Large intestine (tissue), 3 donors: ENCODE measurements around the gene ATP5PB. TPM values are rescaled to one million over a fixed set of nuclear protein-coding genes. Genes with fewer than 3 reads are reported as not detected.

Experiments
- DNase-seq, 2 donors: peaks; one replicate each; pipeline versions ENCODE4 v3.0.0 to v3.0.0-alpha.2; 2013
- H3K27ac ChIP-seq: one replicate; pipeline ENCODE4 v1.5.1; 2013; ENCODE audit warnings: low read length
- H3K27me3 ChIP-seq: 2 replicates; pipeline ENCODE4 v1.6.1; 2013; ENCODE audit warnings: low read length; ENCODE audit not compliant: control insufficient read depth, insufficient read depth
- H3K36me3 ChIP-seq: 2 replicates; pipeline ENCODE4 v1.6.1; 2013; ENCODE audit warnings: low read length; ENCODE audit not compliant: control insufficient read depth, insufficient read depth
- H3K4me1 ChIP-seq: one replicate; pipeline ENCODE4 v1.6.1; 2013; ENCODE audit warnings: low read length; ENCODE audit not compliant: control insufficient read depth, insufficient read depth
- H3K4me3 ChIP-seq: one replicate; pipeline ENCODE4 v1.5.1; 2013; ENCODE audit warnings: low read length
- H3K9me3 ChIP-seq: one replicate; pipeline ENCODE4 v1.6.1; 2013; ENCODE audit warnings: mild to moderate bottlenecking, low read depth, low read length, moderate library complexity; ENCODE audit not compliant: control insufficient read depth
- WGBS: methylation state at CpG from one replicate; pipeline ENCODE4 v1.1.5; 2013; ENCODE audit warnings: low lambda C conversion rate; ENCODE audit not compliant: insufficient coverage; 5-methylcytosine and 5-hydroxymethylcytosine counted together
- polyA plus RNA-seq: library from polyadenylated mRNA; unstranded; fragments of 120-200 nt; gene quantifications from one replicate; pipeline ENCODE4 v1.2.1, GENCODE V29; 2013

Gene ATP5PB
- polyA plus RNA-seq, 1 donor: 333 TPM

DNA sequence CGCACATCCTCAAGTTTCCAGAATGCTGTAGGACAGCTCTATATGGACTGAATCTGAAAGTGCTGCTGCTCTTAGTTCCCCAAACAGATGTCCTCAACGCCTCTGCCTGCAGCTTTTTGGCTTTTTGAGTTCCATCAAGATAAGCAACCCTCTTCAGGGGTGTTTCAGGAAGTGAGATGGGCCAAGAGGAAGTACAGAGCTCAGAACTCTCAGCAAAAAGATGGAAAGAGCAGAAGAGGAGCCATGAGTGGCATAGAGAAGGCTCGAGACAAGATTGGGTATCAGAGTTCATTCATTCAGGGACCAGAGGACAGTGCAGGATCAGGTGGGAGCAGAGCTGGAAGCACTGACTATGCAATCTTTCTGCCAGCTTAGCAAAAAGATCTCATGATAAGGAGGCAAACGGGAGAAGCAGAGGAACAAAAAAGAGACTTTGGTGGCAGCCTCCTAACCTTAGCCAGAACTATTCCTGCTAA, 54.4 kb downstream of the ATP5PB start, which contains the start of the genes ADORA3 and TMIGD3:
ADORA3 (minus strand) TSS at position 49 of the 476 bp plus-strand sequence. CDS start 279 bp downstream, outside the sequence.
TMIGD3 (minus strand) TSS at position 49 of the 476 bp plus-strand sequence. CDS start 279 bp downstream, outside the sequence.
- no peak within 1 kb of the TSS for H3K27ac ChIP-seq
- peaks cover 13% of the 10 kb centered on the region for H3K4me1 ChIP-seq
- no peaks in the 10 kb centered on the region for H3K9me3 ChIP-seq
- H3K4me3 ChIP-seq: no peak within 1 kb of the TSS
- WGBS: no CpG with 5 or more reads among the region's 4 CpGs
- no peaks in the 10 kb centered on the region for H3K27me3 ChIP-seq
- no peak for DNase-seq
- no peaks in the 10 kb centered on the region for H3K36me3 ChIP-seq

DNA sequence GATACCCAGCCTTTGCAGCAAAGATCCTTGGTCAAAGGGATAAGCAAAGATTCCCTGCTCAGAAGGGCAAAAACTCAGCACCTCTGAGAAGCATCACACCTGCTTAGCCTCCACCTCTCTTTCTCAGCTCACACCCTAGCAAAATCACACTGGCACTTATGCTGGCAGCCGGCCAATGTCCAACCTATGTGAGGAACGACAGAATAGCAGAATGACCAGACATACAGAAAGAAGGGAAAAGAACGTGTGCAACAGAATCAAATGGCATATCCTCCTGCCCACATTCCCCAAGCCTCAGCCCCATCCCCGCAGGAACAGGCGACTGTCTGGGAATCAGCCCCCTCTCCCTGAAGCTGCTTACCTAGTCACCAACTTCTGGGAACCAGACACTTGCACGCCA, 54.8 kb downstream of the ATP5PB start:
- DNase-seq: no peak
- H3K4me3 ChIP-seq: no peak overlapping the region
- WGBS: no CpG with 5 or more reads among the region's 6 CpGs
- H3K27ac ChIP-seq: no peak overlapping the region
- H3K4me1 ChIP-seq: peaks cover 18% of the 10 kb centered on the region
- H3K9me3 ChIP-seq: no peaks in the 10 kb centered on the region
- H3K36me3 ChIP-seq: no peaks in the 10 kb centered on the region
- H3K27me3 ChIP-seq: no peaks in the 10 kb centered on the region

DNA sequence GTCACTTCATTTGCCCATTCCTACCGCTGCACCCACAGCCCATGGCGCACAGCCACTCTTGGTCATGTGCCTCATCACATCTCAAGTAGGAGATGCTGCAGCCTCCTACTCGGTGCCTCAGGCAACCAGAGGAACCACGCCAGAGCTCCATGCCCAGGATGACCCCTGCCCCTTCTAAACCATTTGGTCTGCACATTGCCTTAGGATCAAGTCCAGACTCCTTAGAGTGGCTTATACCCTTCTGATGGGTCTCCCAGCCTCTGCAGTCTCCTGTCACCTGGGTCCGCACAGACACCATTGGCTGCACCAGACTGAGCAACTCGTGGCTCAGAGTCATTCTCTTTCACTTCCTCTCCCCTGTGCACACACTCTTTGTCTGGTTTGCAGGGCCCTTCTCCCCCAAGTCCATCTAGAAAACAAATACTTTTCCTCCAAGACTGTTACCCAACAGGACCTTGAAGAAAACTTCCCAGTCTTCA, 56.4 kb downstream of the ATP5PB start:
- Histone ChIP-seq H3K9me3 (no peaks in the 10 kb centered on the region), H3K27me3 (no peaks in the 10 kb centered on the region), H3K4me3 (no peak overlapping the region), H3K4me1 (peaks cover 27% of the 10 kb centered on the region), H3K27ac (no peak overlapping the region), H3K36me3 (no peaks in the 10 kb centered on the region)
- WGBS: no CpG with 5 or more reads among the region's 6 CpGs
- DNase-seq: no peak

DNA sequence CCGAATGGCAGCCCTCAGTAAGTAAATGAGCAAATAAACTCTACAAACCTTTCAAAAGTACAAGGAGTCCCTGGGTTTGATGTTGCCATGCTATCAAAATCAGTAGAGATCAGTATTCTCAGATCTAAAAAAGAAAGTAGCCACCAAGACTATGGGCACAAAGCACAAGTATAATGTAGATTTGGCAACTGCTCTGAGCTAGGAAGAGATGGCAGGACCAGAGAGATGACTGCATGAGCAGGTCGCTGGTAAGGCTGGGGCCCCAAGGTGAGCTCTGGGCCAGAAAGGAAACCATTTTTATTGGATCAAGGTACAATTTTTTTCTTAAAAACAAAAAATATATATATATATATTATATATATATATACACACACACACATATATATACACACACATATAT, 57.3 kb downstream of the ATP5PB start:
- no peak overlapping the region for H3K4me3 ChIP-seq
- H3K9me3 ChIP-seq: no peaks in the 10 kb centered on the region
- no peaks in the 10 kb centered on the region for H3K27me3 ChIP-seq
- no CpG with 5 or more reads among the region's 2 CpGs for WGBS
- H3K4me1 ChIP-seq: peaks cover 33% of the 10 kb centered on the region
- no peak for DNase-seq
- H3K36me3 ChIP-seq: no peaks in the 10 kb centered on the region
- no peak overlapping the region for H3K27ac ChIP-seq

DNA sequence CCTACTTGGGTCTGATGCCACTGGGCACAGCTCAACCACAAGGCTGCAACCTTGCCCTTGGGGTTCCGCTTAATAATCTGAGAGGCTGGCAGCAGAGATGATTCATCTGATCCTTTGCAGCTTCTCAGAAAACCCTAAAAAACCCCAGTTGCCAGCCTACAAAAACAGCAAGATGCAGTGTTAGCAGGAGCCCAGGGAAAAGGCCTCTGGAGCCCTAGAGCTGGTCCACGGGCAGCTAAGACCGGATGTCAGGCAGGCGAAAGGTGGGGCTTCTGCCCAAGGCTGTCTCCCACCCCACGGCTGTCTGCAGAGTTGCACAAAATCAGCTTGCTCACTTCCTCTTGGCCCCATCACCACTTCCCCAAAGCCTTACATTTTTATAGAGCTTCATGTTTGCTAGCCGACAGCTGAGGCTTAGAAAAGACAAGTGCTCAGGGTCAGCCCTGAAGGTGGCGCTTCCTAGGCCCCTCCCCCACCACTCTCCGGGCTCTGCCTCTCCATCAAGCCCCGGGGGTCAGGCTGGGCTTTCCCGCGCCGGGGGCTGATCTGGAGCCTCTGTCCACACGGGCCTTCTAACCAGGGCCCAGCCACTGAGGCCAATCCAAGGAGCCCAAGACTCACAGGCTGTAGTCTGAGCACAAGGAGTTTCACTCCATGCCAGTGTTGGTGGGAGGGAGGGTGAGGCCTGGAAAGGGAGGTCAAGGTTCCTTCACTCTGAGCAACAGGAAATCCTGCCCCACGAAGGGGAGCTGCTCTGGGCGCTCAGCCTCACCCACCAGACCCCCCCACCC, 58.3 kb downstream of the ATP5PB start:
- Histone ChIP-seq H3K27ac (peak overlapping the region; percentile 95), H3K4me1 (peaks cover 42% of the 10 kb centered on the region), H3K4me3 (peak overlapping the region; percentile 28), H3K9me3 (no peaks in the 10 kb centered on the region), H3K27me3 (no peaks in the 10 kb centered on the region), H3K36me3 (no peaks in the 10 kb centered on the region)
- peak in 1 of 2 donors; percentile 57 for DNase-seq
- no CpG with 5 or more reads among the region's 15 CpGs for WGBS

DNA sequence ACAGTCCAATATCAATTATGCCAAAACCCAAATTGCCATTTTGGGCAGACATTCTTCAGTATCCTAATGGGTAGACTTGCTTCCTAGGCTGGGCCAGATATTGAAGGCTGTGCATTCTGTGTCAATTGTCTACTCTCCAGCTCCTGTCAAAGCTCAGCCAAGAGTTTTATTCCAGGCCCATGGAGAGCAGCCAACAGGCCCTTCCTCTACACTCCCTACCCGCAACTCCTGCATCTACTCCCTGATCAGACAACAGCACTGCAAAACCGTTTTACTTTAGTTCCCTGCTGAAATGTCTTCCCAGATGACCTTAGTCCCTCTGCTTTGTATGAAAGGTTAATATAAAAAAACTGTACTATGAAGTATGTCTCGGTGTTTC, 60.7 kb downstream of the ATP5PB start:
- WGBS: 80% methylated on average over 1 of the region's 3 CpGs
- H3K4me3 ChIP-seq: no peak overlapping the region
- no peak for DNase-seq
- no peaks in the 10 kb centered on the region for H3K36me3 ChIP-seq
- H3K9me3 ChIP-seq: no peaks in the 10 kb centered on the region
- H3K27me3 ChIP-seq: no peaks in the 10 kb centered on the region
- peaks cover 54% of the 10 kb centered on the region for H3K4me1 ChIP-seq
- H3K27ac ChIP-seq: no peak overlapping the region

DNA sequence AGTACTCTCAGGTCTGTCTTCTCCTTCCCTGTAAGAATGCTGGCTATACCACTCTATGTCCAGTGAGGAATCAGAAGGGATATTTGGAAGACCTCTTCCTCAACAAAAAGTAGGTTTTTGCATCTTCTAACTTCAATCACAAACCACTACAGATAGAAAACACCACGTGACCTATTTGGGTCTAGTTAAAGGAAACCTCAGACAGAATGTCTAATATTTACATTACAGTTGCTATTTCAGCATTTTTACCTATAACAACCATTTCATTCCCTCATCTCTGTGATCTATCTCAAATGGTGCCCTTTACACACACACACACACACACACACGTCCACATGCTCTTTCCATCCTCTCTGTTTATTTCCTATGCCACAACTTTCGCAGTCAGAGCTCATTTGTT, 62.1 kb downstream of the ATP5PB start:
- Histone ChIP-seq H3K4me3 (no peak overlapping the region), H3K27me3 (peaks cover 8% of the 10 kb centered on the region), H3K36me3 (no peaks in the 10 kb centered on the region), H3K27ac (no peak overlapping the region), H3K4me1 (peaks cover 62% of the 10 kb centered on the region), H3K9me3 (no peaks in the 10 kb centered on the region)
- 64% methylated on average over 2 of the region's 3 CpGs for WGBS
- no peak for DNase-seq

Other genes starting within 250 kb of the ATP5PB start
- gene DENND2D, start 248.8 kb upstream of the ATP5PB start, polyA plus RNA-seq: 40.0 TPM
- gene CHI3L2, start 221.8 kb upstream of the ATP5PB start, polyA plus RNA-seq: 2.4 TPM
- gene CHIA, start 158.6 kb upstream of the ATP5PB start, polyA plus RNA-seq: not detected
- 4.1 TPM for gene OVGP1, start 21.7 kb upstream of the ATP5PB start, polyA plus RNA-seq
- gene WDR77, start 208 bp upstream of the ATP5PB start, polyA plus RNA-seq: 35.3 TPM
- 3.6 TPM for gene C1orf162, start 24.5 kb downstream of the ATP5PB start, polyA plus RNA-seq
- 2.9 TPM for gene ADORA3, start 54.2 kb downstream of the ATP5PB start, polyA plus RNA-seq
- gene TMIGD3, start 54.2 kb downstream of the ATP5PB start, polyA plus RNA-seq: 1.4 TPM
- gene RAP1A, start 170.3 kb downstream of the ATP5PB start, polyA plus RNA-seq: 95.2 TPM